Amniotic epithelial cell (primary cell): ENCODE measurements around the gene ROBO2.

ENCODE experiments used
- DNase-seq: peaks from one replicate; pipeline ENCODE4 v3.0.0-alpha.2; 2010; ENCODE audit warnings: low read depth

Gene ROBO2

DNA sequence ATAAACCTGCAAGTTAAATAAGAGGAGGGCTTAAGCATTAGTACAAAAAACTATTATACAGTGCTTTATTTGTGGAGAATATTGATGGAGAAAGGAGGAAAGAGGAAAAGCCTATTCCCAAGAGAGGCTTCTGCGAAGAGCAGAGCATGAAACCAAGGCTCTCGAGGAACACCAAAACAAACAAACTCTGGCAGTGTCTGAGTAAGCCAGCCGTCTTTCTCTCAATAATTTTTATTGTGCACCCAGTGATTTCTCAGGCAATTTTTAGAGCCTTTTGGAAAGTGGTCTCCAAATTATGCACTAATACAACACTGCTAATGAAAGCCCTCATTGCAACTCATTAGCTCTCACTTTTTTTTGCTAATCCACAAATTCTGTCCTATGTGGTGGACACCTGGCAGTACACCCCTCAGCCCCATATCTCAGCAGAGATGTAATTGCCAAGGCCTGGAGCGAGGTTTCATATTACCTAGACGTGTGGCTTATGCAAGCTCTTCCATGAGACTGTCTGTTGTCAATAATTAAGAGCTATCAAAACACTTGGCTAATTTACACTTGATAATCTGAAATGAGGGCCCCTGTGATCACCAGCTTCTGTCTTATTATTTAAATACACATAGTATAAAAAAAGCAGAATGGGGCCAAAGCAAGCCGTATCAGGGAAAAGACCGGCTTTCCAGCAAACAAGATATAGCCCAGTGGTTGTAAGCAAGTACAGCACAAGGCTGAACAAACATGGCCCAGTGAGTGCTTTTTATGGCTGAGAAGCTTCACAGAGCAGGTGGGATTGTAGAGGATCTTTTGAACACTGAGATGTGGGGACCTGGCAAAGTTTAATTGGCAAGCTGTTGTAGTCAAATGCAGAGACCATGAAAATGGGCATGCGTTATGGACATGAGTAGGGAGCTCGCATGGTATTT is 216.9 kb downstream of the ROBO2 start:
- DNase-seq, result no peak

DNA sequence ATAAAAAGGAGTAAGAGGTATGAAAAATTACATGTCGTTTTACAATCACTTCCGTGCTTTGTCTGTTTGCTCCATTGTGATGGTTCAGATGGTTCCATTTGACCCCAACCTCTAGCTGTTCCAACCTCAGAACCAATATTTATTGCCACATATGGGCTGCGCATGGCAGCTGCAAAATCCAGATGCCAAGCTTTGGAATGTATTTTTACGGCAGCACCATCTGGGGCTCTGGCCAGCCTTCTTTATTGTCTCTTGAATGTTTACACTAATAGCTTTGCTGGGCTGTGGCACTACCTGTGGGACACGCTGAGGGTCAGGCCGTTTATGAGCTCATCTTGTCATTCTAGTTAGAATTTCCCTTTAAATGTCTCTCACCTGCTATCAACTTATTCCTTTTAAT is 219.8 kb downstream of the ROBO2 start:
- no peak for DNase-seq

DNA sequence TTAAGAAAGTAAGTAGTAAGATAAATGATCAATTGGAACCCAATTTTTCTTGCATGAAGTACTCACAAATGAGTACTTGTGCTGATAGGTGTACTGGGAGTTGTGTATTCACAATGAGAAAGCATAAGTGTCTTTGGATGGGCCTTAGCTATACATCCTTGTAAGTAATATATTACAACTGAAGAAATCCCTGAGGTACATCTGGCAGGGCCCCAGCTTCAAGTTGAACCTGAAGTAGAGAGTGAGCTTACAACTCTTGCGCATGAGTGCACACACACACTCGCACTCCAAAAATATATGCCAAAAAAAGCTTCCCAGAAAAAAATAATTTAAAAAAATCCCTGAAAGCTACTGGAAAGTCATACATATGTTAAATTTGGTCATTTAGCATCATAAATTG is 222.5 kb downstream of the ROBO2 start:
- DNase-seq, result no peak

DNA sequence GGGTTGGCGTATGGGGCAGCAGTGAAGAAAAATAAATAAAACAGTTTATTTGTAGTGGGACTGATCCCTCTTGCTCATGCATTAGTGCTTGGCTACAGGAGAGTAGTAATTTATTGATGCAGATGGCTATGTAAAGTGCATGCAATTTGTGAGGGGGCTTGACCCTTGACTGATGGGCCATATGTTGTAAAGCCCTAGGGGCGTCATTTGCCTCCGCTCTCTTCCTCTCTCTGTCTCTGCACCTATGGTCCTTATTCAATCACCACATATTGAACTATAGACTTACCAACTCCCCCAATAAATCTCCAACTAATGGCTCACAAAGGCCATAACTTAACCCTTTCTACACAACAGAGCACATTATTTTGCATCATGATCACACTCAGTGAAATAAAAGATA is 227.7 kb downstream of the ROBO2 start:
- no peak for DNase-seq

DNA sequence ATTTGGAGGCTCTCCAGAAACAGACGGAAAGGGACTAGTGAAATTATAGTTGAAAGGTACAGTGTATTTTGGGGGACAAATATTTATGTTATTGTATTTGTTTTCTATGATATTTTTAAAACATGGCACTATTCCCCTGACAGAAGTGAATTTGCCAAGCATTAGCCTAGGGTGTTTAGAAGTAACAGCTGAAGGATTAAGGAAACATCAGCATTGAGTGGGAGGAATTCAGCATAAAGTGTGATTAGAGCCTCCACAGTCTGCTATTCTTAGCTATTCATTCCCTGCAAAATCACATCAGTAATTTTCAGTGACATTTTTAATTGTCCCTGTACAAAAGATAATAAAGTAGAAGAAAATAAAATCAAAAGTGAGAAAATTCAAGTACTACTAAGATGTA is 231.4 kb downstream of the ROBO2 start:
- DNase-seq, result no peak

DNA sequence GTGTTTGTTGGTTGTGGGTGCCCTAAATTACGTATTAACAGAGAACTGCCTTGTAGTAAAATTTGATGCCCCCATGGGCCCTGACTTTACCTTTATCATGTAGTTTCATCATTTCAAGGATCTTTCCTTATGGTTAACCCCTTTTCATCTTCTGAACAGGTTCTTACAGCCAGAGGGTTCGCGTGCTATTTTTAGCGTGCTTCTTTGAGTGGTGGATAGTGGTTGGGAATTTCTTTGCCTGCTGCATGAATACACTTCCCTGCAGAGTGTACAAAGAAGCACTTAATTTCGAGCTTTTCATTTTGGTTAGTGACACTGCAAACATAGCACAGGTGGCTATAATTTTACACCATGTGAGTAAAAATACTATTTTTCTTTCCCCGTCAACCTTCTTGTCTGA is 231.8 kb downstream of the ROBO2 start:
- no peak for DNase-seq

DNA sequence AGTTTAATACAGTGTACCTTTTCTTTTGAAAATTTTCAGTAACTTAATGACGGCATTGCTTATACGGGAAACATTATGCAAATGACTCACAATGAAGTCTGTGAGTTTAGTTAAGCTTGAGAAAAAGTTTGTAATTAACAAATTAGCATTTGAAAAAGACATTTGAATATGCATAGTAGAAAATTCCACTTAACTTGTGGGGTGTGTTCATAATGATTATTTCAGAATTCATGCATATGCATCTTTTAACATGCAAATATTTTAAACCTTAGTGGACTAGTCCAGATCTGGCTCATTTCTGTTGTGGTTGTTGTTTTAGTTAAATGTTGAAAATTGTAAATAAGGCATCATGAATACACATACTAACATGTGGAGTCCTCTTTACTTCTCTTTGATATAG is 239.4 kb downstream of the ROBO2 start:
- no peak for DNase-seq

DNA sequence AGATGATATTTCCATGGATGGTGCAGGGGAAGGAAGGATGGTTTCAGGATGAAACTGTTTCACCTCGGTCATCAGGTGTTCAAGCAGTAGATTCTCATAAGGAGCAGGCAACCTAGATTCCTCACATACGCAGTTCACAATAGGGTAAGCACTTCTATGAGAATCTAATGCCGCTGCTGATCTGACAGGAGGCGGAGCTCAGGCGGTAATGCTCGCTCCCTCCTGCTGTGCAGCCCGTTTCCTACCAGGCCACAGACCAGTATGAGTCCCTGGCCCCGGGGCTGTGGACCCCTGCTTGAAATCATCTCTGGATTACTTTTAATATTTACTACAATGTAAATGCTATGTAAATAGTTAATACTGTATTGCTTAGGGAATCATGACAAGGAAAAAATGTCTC is 241.8 kb downstream of the ROBO2 start:
- DNase-seq, result no peak

DNA sequence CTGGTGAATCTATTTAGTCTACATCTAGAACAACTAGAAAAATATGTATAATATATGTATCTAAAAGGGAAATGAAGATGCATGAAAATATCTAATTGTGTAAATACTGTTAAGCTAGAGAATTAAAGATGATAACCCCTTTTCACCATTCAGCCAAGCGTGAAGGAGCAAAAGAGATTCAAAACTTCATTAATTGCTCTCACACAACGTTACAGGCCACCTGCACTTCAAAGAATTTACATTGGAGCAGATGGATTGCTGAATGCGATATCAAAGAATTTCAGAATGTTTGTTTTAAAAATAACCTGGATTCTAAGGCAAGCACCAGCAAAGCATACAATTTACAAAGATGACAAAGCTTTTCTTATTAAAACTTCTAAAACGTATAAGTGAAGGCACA is 243.2 kb downstream of the ROBO2 start:
- no peak for DNase-seq

DNA sequence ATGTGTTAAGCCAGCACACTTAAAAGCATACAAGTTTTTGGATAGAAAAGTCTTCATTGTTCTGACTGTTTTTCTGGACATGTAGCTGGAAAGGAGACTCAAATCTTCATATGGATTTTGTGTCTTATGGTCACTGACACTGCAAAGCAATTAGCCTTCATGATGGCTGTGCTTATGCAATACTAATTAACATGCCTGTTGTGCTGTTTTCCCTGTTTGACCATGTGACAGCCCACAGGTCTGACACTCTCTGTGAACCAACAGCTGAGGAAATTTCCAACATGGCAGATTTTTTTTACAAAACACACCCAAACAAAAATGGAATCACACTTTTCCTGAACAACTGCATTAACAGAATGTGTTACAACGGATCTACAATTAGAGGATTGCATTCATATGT is 248.4 kb downstream of the ROBO2 start:
- no peak for DNase-seq

DNA sequence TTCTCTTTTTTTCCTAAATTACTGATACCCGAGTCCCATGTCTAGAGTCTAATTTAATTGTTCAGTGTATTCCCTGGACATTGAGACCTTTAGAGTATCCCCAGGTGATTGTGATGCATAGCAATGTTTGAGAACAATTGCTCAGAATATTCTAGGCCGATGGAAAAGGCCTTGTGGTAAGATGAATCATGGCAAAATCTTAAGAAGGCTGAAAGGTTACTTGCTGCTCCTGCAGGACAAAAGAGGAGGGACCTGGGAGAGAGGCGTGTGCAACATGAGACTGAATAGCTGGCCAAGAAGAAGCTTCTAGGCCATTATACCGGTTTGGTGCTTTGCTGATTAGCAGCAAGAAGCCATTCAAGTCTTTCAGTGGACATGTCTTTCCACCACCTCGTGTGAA is 256.6 kb downstream of the ROBO2 start:
- peak; percentile 0 for DNase-seq

DNA sequence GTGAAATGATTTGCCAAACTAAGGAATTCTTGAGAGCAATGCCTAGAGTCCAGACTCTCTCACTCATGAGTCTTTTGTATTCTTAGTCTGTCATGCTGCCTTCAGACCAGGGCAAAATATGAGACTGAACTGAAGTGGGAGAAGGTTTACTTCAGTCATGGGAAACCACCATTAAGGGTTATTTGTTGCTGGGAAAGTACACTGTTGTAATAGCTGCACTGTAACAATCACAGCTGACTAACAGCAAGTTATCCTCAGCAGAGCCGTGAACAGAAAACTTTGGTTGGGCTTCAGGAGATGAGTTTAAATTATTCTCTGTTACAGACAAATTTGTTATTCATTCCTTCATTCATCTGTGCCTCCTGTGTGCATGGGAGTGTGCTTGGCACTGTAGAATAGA is 258.5 kb downstream of the ROBO2 start:
- DNase-seq, result peak; percentile 3

DNA sequence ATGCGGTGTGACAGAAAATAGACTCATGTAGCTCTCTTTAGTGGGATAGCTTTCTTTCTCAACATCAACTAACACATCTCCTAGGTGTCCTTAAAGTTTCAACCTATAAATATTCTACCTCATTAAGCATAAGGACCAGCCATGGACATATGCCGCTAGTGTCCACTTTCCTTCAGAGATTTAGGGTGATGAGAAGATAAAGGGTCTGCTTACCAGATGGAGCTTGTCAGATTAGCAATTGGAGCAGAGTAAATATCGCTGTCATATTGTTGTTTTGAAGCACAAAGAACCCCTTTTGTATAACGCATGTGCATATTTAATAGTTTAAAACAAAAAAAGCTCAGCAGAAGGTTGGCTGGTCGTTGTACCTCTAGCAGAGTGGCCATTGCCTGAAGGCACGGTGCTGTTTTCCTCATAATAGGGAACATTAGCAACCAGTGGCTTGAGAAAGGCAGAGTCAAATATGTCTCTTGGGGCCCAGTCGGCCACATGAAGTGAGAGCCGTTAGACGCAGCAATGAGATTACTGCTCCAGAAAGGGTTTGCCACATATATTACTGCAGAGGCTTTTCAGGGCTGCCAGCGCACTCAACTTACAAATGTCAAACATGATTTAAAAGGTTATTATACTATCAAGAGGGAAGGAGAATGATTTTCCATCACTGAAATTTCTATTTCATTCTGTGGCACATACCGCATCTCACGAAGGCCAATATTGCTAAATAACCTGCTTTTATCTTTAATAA is 264.2 kb downstream of the ROBO2 start:
- no peak for DNase-seq

DNA sequence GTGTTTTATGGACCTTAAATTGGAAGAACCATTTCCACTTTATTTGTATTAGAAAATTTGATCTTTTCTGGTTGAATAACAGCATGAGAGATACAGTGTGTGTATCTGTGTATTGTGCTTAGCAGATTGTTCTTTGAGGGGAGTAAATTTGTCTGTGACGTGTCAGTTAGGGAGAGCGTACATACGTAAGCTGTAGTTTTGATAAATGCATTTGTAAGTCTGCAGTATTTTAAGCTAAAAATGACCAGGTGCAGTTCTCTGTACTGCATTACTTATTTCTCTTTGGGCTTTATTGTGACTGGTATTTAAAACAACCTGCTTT is 264.8 kb downstream of the ROBO2 start:
- DNase-seq, result no peak

DNA sequence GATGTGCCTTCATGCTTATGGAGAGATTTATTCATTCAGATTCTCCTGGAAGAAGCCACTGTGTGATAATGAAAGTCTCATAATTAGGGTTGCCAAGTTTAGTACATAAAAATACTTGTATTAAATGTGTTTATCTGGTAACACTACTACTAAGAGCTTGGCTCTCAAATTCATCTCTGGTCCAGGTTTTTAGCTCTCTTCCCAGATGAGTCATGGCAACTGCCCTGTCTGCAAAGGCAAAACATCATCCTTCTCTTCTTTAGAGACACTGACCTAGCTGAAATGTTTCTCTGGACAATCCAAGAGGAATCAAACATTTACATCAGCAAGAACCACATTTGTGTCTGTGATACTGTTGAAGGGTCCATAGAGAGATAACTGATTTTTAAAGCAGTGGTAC is 269.6 kb downstream of the ROBO2 start:
- DNase-seq, result no peak

DNA sequence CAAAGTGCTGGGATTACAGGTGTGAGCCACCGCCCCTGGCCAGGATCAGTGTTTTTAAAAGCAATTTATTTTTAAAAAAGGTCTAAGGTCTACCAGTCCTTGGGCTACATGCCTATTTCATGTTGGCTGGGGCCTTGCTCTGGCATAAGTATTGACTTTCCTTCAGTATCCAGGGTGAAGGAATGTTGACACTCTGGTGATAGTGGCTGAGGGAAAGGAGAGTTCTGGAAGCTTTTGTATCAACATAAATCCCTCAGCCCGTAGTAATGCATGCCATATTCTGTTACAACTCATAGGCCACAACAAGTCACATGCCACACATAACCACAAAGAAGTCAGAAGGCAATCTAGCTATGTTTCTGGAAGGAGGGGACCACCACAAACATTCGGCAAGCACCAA is 273.9 kb downstream of the ROBO2 start:
- no peak for DNase-seq

DNA sequence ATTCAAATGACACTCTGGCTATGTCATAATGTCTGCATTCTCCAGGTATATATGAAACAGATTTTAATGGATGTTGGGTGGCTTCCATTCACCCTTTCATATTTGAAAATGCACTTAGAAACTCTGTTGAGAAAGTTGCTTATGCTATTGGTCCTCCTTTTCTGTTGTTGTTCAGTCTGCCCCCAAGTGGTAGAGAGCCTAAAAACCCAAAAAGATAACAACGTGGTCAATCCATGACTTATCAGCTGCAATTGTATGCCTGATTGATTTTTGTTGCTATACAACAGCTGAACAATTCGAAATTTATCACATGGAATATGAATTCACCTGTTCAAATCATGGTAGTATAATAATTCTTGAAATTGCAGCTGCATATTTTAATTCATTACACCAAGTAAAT is 279.8 kb downstream of the ROBO2 start:
- peak; percentile 1 for DNase-seq

DNA sequence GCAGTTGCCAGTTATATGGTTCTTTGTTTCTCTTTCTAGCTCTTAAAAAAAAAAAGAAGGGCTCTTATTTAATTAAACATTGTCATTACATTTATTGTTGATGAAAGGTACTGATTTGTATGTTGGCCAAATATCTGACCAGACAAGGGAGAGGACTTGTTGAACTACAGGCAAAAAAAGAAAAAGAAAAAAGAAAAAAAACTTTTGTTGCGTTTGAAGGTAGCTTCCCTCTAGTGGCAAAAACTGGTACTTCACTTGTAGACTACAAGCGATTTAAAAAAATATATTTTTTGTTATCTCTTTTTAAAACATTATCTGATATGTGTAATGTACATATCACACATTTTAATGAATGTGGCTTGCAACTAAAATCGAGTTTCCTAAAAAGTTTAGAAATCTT is 280.6 kb downstream of the ROBO2 start:
- DNase-seq, result peak; percentile 49

DNA sequence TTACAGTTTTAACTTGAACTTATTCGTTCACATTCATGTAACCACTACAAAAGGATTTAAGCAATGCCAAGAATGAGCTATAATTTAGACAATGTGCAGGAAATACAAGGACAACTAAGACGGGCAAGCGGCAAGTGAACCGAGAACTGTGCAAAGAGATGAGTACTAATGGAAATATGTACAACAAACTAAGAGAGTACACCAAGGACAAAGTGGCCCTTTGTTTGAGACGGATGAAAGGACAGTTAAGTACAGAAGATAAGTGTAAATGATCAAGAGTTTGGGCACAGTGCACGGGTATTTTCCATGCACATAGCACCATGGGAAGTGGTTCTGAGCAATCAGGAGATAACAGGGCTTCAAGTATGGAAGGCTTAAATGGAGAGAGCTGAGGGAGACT is 281.7 kb downstream of the ROBO2 start:
- no peak for DNase-seq

DNA sequence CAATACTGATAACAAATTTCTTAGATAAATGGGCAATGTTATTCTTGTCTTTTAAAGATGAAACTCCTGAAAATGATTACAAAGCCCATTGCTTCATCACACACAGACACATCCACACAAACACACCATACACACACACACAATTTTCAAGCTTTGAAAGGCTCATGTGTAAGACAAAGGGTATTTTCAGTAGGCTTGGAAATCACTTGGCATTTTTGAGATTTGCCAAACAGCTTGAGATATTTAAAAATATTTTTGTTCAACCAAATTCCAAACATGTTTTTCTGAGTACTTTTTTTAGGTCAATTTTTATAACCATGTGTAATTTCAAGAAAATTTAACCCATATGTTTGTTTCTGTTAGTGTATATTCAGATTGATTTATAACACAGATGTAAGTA is 283.7 kb downstream of the ROBO2 start:
- no peak for DNase-seq

DNA sequence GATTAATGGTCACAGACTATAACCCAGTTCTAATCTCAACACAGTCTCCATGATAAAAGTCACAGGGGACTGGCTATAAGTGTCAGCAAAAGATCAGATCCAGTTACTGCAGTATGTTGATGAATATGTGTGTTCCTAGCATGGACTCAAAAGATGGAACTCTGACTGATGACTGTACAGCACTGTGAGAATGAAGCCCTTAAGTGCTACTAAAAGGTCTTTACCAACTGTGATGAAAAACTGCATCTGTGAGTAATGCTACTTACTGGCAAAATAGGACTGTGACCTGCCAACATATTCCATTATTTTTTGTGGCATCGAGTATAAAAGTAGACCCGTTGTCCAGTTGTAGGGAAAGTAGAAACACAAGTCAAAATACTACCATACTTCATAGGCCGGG is 284.2 kb downstream of the ROBO2 start:
- DNase-seq, result no peak

DNA sequence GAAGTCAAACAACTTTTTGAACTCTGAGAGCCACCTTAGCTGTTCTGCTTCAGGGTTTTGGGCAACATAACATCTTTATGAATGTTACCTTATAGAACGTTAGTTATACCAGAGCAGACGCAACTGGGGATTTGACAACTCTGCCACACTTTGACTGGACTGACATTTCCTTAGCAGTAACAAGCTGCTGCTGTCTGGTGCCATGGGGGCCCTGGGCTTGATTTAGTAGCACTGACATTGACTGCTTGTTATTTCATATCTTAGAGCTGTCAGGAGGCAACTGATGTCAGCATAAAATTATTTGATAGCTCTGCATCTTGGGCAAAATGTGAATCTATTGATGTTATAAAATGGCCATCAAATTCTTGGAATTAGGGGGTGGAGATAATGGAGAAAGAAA is 285.4 kb downstream of the ROBO2 start:
- no peak for DNase-seq

DNA sequence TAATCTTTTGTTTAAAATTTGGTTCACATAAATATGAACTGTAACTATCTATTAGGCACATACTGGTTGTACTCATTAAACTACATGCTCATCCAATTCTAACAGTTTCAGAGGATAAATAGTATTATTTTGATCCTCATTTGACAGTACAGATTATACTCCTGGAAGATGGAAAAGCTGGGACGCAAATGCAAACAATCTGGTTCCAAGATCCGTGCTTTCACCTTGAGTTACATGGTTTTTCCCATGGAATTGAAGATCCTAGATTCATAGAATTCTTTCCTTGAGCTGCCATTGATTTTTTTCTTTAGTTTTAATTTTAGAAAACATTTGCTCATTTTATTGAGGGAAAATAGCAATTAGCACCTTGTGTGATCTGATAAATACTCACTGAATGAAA is 285.8 kb downstream of the ROBO2 start:
- no peak for DNase-seq

DNA sequence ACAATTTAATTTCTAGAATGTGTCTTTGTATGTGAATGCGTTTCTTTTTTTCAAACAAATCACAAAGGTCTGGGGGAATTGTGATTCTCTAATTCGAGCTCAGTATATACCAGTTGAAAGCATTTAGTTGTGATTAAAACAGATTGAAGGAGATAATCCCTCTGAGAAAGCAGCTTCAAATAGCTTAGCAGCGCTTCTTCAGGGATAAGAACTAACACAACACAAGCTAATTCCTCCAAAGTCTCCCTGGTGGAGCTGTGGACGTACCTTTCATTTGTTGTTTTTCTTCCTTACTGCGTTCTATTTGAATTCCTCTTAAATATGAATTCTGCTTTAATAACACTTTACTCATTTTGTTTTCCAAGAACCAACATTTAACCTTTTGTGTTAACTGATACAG is 286.7 kb downstream of the ROBO2 start:
- no peak for DNase-seq
